ENCODE data around the gene MAP3K12. TPM values are rescaled to one million over a fixed set of nuclear protein-coding genes. Genes with fewer than 3 reads are reported as not detected.

The MAP3K12 gene
- total and polyA plus RNA-seq, 2 experiments from 2014 or later: 6.6 to 17.9 TPM

- Histone ChIP-seq H3K4me2 (no peak overlapping the region), H3K4me1 (ENCODE audit: insufficient read depth) (peaks cover 11% of the 10 kb centered on the region; the same call in 1 of the 2 replicates), H3K4me3 (no peak overlapping the region), H3F3A (replicated peaks; ENCODE audit: low read depth) (peaks cover 62% of the 10 kb centered on the region), H3K36me3 (ENCODE audit: insufficient read depth) (peaks cover 97% of the 10 kb centered on the region), H3K79me2 (replicated peaks; ENCODE audit: insufficient read depth) (peaks cover 88% of the 10 kb centered on the region), H2AFZ (no peak overlapping the region), H3K27ac (ENCODE audit: low read depth) (peak overlapping the region; percentile 67), H3K27me3 (ENCODE audit: insufficient read depth) (no peaks in the 10 kb centered on the region), H4K20me1 (replicated peaks; ENCODE audit: insufficient read depth) (peaks cover 90% of the 10 kb centered on the region), H3K9me2 (ENCODE audit: insufficient read depth) (no peaks in the 10 kb centered on the region)
- no peaks in the 10 kb centered on the region for H3K27me3 Mint-ChIP-seq (ENCODE audit: insufficient read depth, low read depth, poor library complexity)
- no peak overlapping the region for H3K4me3 Mint-ChIP-seq
- TF ChIP-seq ZNF114 (CRISPR knock-in tag; IDR thresholded peaks at IDR 0.05) (no peak), ZNF462 (CRISPR knock-in tag; IDR thresholded peaks at IDR 0.05) (no peak), ZNF331 (CRISPR knock-in tag; IDR thresholded peaks at IDR 0.05; ENCODE audit: low read depth) (no peak), REST (IDR thresholded peaks at IDR 0.05; ENCODE audit: unreplicated experiment) (no peak), ETS1 (IDR thresholded peaks at IDR 0.05) (no peak), JUNB (IDR thresholded peaks at IDR 0.05; ENCODE audit: unreplicated experiment) (no peak), CREB1 (CRISPR knock-in tag; IDR thresholded peaks at IDR 0.05; ENCODE audit: low read depth) (no peak), STAT1 (IDR thresholded peaks at IDR 0.05; ENCODE audit: unreplicated experiment) (no peak), NANOG (IDR thresholded peaks at IDR 0.05; ENCODE audit: borderline replicate concordance) (no peak), EZH2 (IDR thresholded peaks at IDR 0.05; ENCODE audit: low read depth, unreplicated experiment) (no peak), EZH2phosphoT487 (IDR thresholded peaks at IDR 0.05; ENCODE audit: unreplicated experiment) (no peak)
- peak; percentile 17; the same call in 2 of the 3 replicates for ATAC-seq
- H3K4me1 Mint-ChIP-seq: peaks cover 47% of the 10 kb centered on the region
- no peak for DNase-seq (ENCODE audit: low spot score)
- H3K36me3 Mint-ChIP-seq (ENCODE audit: low read depth): peaks cover 100% of the 10 kb centered on the region
- no peaks in the 10 kb centered on the region for H3K9me3 Mint-ChIP-seq
- no peak overlapping the region for H3K27ac Mint-ChIP-seq
Observed at GRCh38 chr12:53464685-53465418, 34.4 kb downstream of the MAP3K12 start.

All from GM23338 (cell line).